ENCODE measurements around the gene PRKG1. TPM values are rescaled to one million over a fixed set of nuclear protein-coding genes. Genes with fewer than 3 reads are reported as not detected.

Gene PRKG1
- polyA plus RNA-seq, 1 donor (not counting 4 experiments of a cell fraction or from before 2014, with no cell fraction given): 0.24 TPM

DNA sequence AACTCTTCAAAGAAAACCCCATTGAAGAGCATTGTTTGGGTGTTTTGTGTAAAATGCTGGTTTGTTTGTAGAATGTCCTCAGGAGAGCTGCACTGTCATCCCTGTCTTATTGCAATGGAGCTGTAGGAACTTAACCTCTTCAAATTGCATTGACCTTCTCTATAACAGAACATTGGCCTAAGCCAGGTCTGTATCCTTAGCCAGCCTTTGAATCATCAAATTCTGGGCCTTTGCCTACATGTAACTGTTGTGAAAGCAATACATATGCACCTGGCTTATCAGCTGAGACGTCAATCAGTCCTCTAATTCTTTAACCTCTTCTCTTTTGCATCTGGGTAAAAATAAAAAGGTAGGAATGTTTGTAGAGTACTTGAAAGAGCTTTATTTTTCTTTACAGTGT is 429.1 kb downstream of the PRKG1 start:
- no peaks in the 10 kb centered on the region for H3K36me3 ChIP-seq (ENCODE audit: control insufficient read depth in 2 of 2, extremely low read depth in 1 of 2, insufficient read depth in 2 of 2, low read length in 2 of 2)
- FAIRE-seq (no peak), DNase-seq (ENCODE audit: low read depth, low spot score) (no peak)
- dilution Hi-C loops (cut with MboI; ENCODE audit: extremely low pct_ligation_motif_present, low sequenced_read_pairs): no loop called here
- TF ChIP-seq EZH2 (IDR thresholded peaks at IDR 0.05; ENCODE audit: low read length): no peak
- TF ChIP-seq, protein P1, sequence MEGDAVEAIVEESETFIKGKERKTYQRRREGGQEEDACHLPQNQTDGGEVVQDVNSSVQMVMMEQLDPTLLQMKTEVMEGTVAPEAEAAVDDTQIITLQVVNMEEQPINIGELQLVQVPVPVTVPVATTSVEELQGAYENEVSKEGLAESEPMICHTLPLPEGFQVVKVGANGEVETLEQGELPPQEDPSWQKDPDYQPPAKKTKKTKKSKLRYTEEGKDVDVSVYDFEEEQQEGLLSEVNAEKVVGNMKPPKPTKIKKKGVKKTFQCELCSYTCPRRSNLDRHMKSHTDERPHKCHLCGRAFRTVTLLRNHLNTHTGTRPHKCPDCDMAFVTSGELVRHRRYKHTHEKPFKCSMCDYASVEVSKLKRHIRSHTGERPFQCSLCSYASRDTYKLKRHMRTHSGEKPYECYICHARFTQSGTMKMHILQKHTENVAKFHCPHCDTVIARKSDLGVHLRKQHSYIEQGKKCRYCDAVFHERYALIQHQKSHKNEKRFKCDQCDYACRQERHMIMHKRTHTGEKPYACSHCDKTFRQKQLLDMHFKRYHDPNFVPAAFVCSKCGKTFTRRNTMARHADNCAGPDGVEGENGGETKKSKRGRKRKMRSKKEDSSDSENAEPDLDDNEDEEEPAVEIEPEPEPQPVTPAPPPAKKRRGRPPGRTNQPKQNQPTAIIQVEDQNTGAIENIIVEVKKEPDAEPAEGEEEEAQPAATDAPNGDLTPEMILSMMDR (optimal IDR thresholded peaks at IDR 0.05 in 1 of 3, IDR thresholded peaks at IDR 0.05 in 1 of 3, conservative IDR thresholded peaks at IDR 0.05 in 1 of 3; ENCODE audit: extremely low read depth in 1 of 3, insufficient read depth in 2 of 3, low read length in 3 of 3): no peak
- H3K9me1 ChIP-seq (ENCODE audit: control insufficient read depth, extremely low read depth, insufficient read depth, low read length): no peaks in the 10 kb centered on the region
- no peak overlapping the region for H3K4me3 ChIP-seq (ENCODE audit: control insufficient read depth in 2 of 3, extremely low read depth in 1 of 3, insufficient read depth in 2 of 3, low read depth in 1 of 3, low read length in 3 of 3)
- no peaks in the 10 kb centered on the region for H3K27me3 ChIP-seq (ENCODE audit: control insufficient read depth, extremely low read depth, insufficient read depth, low read length)
- H3K4me2 ChIP-seq (ENCODE audit: control insufficient read depth, extremely low read depth, insufficient read depth, low read depth, low read length): no peak overlapping the region
- H3K27ac ChIP-seq (ENCODE audit: control insufficient read depth, insufficient read depth, low read length): no peak overlapping the region
- no peak overlapping the region for H3K9ac ChIP-seq (ENCODE audit: control insufficient read depth, extremely low read depth, insufficient read depth, low read length)
- no peaks in the 10 kb centered on the region for H3K4me1 ChIP-seq (ENCODE audit: control insufficient read depth, extremely low read depth, insufficient read depth, low read length)
- no peaks in the 10 kb centered on the region for H4K20me1 ChIP-seq (ENCODE audit: control insufficient read depth, extremely low read depth, insufficient read depth, low read length)
- H3K79me2 ChIP-seq (ENCODE audit: control insufficient read depth, insufficient read depth, low read length): no peaks in the 10 kb centered on the region
- H3K9me3 ChIP-seq (ENCODE audit: control insufficient read depth, low read depth, low read length): no peaks in the 10 kb centered on the region
- H2AFZ ChIP-seq (ENCODE audit: control insufficient read depth, low read length): no peak overlapping the region

DNA sequence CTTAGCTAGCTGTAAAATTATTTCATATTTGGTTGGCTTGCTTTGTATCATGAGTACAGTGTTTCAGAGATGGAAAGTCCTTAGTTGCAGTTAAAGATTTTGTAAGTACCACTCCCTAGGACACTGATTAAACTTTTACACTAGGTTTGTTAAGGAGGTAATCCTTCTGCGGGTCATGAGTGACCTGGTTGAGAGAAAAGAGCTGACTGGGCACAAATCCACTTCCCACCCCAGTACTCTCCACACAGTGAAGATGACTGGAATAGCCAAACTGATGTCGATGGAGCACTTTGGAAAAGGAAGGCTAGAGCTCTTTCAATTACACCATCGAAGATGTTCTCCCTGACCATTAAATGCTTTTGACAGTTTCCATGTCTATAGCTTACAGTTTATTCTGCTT is 433.2 kb downstream of the PRKG1 start:
- Histone ChIP-seq H3K9me1 (ENCODE audit: control insufficient read depth, extremely low read depth, insufficient read depth, low read length) (no peaks in the 10 kb centered on the region), H3K79me2 (ENCODE audit: control insufficient read depth, insufficient read depth, low read length) (no peaks in the 10 kb centered on the region), H3K9me3 (ENCODE audit: control insufficient read depth, low read depth, low read length) (no peaks in the 10 kb centered on the region), H4K20me1 (ENCODE audit: control insufficient read depth, extremely low read depth, insufficient read depth, low read length) (no peaks in the 10 kb centered on the region), H3K27me3 (ENCODE audit: control insufficient read depth, extremely low read depth, insufficient read depth, low read length) (no peaks in the 10 kb centered on the region), H3K4me2 (ENCODE audit: control insufficient read depth, extremely low read depth, insufficient read depth, low read depth, low read length) (no peak overlapping the region), H3K9ac (ENCODE audit: control insufficient read depth, extremely low read depth, insufficient read depth, low read length) (no peak overlapping the region), H3K4me3 (ENCODE audit: control insufficient read depth in 2 of 3, extremely low read depth in 1 of 3, insufficient read depth in 2 of 3, low read depth in 1 of 3, low read length in 3 of 3) (no peak overlapping the region), H2AFZ (ENCODE audit: control insufficient read depth, low read length) (no peak overlapping the region), H3K27ac (ENCODE audit: control insufficient read depth, insufficient read depth, low read length) (no peak overlapping the region), H3K4me1 (ENCODE audit: control insufficient read depth, extremely low read depth, insufficient read depth, low read length) (no peaks in the 10 kb centered on the region), H3K36me3 (ENCODE audit: control insufficient read depth in 2 of 2, extremely low read depth in 1 of 2, insufficient read depth in 2 of 2, low read length in 2 of 2) (no peaks in the 10 kb centered on the region)
- dilution Hi-C loops (cut with MboI; ENCODE audit: extremely low pct_ligation_motif_present, low sequenced_read_pairs): no loop called here
- FAIRE-seq (no peak), DNase-seq (ENCODE audit: low read depth, low spot score) (no peak)
- TF ChIP-seq, protein P1 (optimal IDR thresholded peaks at IDR 0.05 in 1 of 3, IDR thresholded peaks at IDR 0.05 in 1 of 3, conservative IDR thresholded peaks at IDR 0.05 in 1 of 3; ENCODE audit: extremely low read depth in 1 of 3, insufficient read depth in 2 of 3, low read length in 3 of 3): no peak
- no peak for TF ChIP-seq EZH2 (IDR thresholded peaks at IDR 0.05; ENCODE audit: low read length)

All from keratinocyte (primary cell).